Panc1 (cell line): ENCODE measurements around the gene SHC4. TPM values are rescaled to one million over a fixed set of nuclear protein-coding genes. Genes with fewer than 3 reads are reported as not detected.
A peak's percentile ranks its signal among the peaks of the same experiment; 100 is the strongest.

ENCODE experiments used
- ATAC-seq: fragments of 200-7000 bp; cut with Tn5 transposase; 2 replicates; pipeline ENCODE4 v1.9.1; 2020; ENCODE audit warnings: mild to moderate bottlenecking, moderate library complexity
- BruUV-seq: library from RNA; stranded (reverse); fragments of 400-500 nt; replicated peaks from 2 replicates; lab custom pipeline; 2021; lab: Mats Ljungman, UMichigan
- CTCF ChIA-PET: fragments of 300-600 bp; sonication (Branson Sonifier 250); formaldehyde crosslinking; loops from one replicate; lab custom pipeline; 2022; ENCODE audit warnings: antibody characterized with exemption; lab: Charles Lee
- POLR2A ChIA-PET: fragments of 300-600 bp; sonication (Branson Sonifier 250); formaldehyde crosslinking; loops from one replicate; lab custom pipeline; 2022; ENCODE audit warnings: antibody characterized with exemption; lab: Charles Lee
- DNase-seq: peaks from one replicate; pipeline ENCODE4 v3.0.0-alpha.2; 2010; ENCODE audit warnings: low read depth, low spot score
- H3K27ac ChIP-seq: 2 replicates; pipeline ENCODE4 v1.5.1; 2011; ENCODE audit warnings: mild to moderate bottlenecking, low read length, inconsistent platforms
- H3K27me3 ChIP-seq: fragments of 200-500 bp; sonication (Bioruptor generic); 2 replicates; pipeline ENCODE4 v1.6.0; 2014; ENCODE audit warnings: low read length, inconsistent platforms; ENCODE audit not compliant: control insufficient read depth, insufficient read depth
- H3K36me3 ChIP-seq: fragments of 200-500 bp; sonication (Bioruptor generic); 2 replicates; pipeline ENCODE4 v1.5.1; 2014; ENCODE audit warnings: inconsistent platforms, mild to moderate bottlenecking, low read length, moderate library complexity; ENCODE audit not compliant: control insufficient read depth, insufficient read depth
- H3K4me1 ChIP-seq: 2 replicates; pipeline ENCODE4 v1.5.1; 2011; ENCODE audit warnings: inconsistent platforms, mild to moderate bottlenecking, low read length, moderate library complexity; ENCODE audit not compliant: control insufficient read depth, insufficient read depth
- H3K4me3 ChIP-seq, 2 experiments: 2 replicates each; pipeline ENCODE4 v1.5.1; 2011 to 2012; ENCODE audit warnings: low read depth in 2 of 2, low read length in 2 of 2, mild to moderate bottlenecking in 2 of 2, inconsistent platforms in 1 of 2, moderate library complexity in 1 of 2
- H3K9me3 ChIP-seq: fragments of 200-500 bp; sonication (Bioruptor generic); 2 replicates; pipeline ENCODE4 v1.5.1; 2014; ENCODE audit warnings: low read depth, mild to moderate bottlenecking, inconsistent platforms, low read length, moderate library complexity; ENCODE audit not compliant: control insufficient read depth, insufficient read depth
- CTCF ChIP-seq: fragments of 450-650 bp; IDR thresholded peaks from 2 replicates; pipeline ENCODE4 v1.5.1; 2017; ENCODE audit warnings: mild to moderate bottlenecking
- POLR2AphosphoS5 ChIP-seq: IDR thresholded peaks from 2 replicates; pipeline ENCODE4 v1.6.1; 2012; ENCODE audit warnings: mild to moderate bottlenecking, low read depth, low read length, moderate library complexity
- REST ChIP-seq, 2 experiments: IDR thresholded peaks; 2 replicates each; pipeline ENCODE4 v1.6.1; 2011 to 2012; ENCODE audit warnings: low read depth in 2 of 2, control low read depth in 1 of 2, low read length in 1 of 2, mild to moderate bottlenecking in 1 of 2, moderate library complexity in 1 of 2; ENCODE audit not compliant: insufficient read depth in 1 of 2
- SIN3A ChIP-seq: IDR thresholded peaks from 2 replicates; pipeline ENCODE4 v1.6.1; 2012; ENCODE audit warnings: low read depth, mild to moderate bottlenecking, low read length, moderate library complexity, borderline replicate concordance; ENCODE audit not compliant: insufficient read depth
- TCF7L2 ChIP-seq: IDR thresholded peaks from 2 replicates; pipeline ENCODE4 v1.6.1; 2011; ENCODE audit warnings: mild to moderate bottlenecking, low read depth, low read length, inconsistent platforms
- in situ Hi-C: cut with HindIII; loops from 2 replicates; pipeline ENCODE4 v1.10.0; 2016; ENCODE audit warnings: low sequenced_read_pairs, low pct_unique_long_range_greater_than_20kb
- intact Hi-C: fragments of 100-400 bp; cut with micrococcal nuclease; formaldehyde crosslinking; loops from one replicate; pipeline ENCODE4 v1.10.0; 2022; ENCODE audit not compliant: unreplicated experiment
- total RNA-seq: library from RNA; stranded (reverse); gene quantifications from one replicate; pipeline ENCODE4 v1.2.1, GENCODE V29; 2021; ENCODE audit not compliant: unreplicated experiment

The SHC4 gene
- total RNA-seq, 1 experiment from 2014 or later = 0.10 TPM

GRCh38 chr15:48975472-48976419, 12.0 kb upstream of the SHC4 start:
- POLR2A ChIA-PET = no interaction called here
- CTCF ChIA-PET = interaction anchor here (0.6 to 2.2 kb wide), 14 partner anchors 11 to 894 kb away, joined by 3 to 12 read pairs (median 6); partner anchors contain the start of genes EID1, SECISBP2L and SHC4
- ATAC-seq (peak; percentile 98), DNase-seq (no peak)
- H3K4me1 ChIP-seq = peaks cover 6% of the 10 kb centered on the region
- BruUV-seq = no TSS peak
- no peaks in the 10 kb centered on the region for H3K36me3 ChIP-seq
- no peaks in the 10 kb centered on the region for H3K27me3 ChIP-seq
- in situ Hi-C loops (no loop called here), intact Hi-C loops (no loop called here)
- peak overlapping the region; percentile 66 for H3K27ac ChIP-seq
- H3K9me3 ChIP-seq = no peaks in the 10 kb centered on the region
- peak overlapping the region; percentile 55 to 74 for H3K4me3 ChIP-seq
- TF ChIP-seq TCF7L2 (no peak; the same call in 1 of the 2 replicates), POLR2AphosphoS5 (no peak; the same call in 1 of the 2 replicates), CTCF (peak; percentile 99), SIN3A (no peak), REST (IDR thresholded peaks at IDR 0.05; ENCODE audit: insufficient read depth in 1 of 2, low read depth in 2 of 2, low read length in 1 of 2) (0 out of 4 replicates have a peak, but pooled peaks of 1 of the 2 experiments have one; percentile 25)

GRCh38 chr15:48974882-48975281, 11.2 kb upstream of the SHC4 start:
- TF ChIP-seq POLR2AphosphoS5 (no peak), SIN3A (no peak), REST (IDR thresholded peaks at IDR 0.05; ENCODE audit: insufficient read depth in 1 of 2, low read depth in 2 of 2, low read length in 1 of 2) (no peak), CTCF (no peak), TCF7L2 (no peak)
- BruUV-seq = no TSS peak
- Histone ChIP-seq H3K9me3 (no peaks in the 10 kb centered on the region), H3K27ac (no peak overlapping the region; the same call in 1 of the 2 replicates), H3K4me1 (peaks cover 6% of the 10 kb centered on the region), H3K4me3 (no peak overlapping the region), H3K36me3 (no peaks in the 10 kb centered on the region), H3K27me3 (no peaks in the 10 kb centered on the region)
- intact Hi-C loops (no loop called here), in situ Hi-C loops (no loop called here)
- ChIA-PET POLR2A (no interaction called here), CTCF (interaction anchor here (0.6 to 2.2 kb wide), 4 partner anchors 10 to 302 kb away, joined by 6 to 12 read pairs (median 10); partner anchors contain the start of genes EID1 and SHC4)
- ATAC-seq = no peak
- DNase-seq = no peak
